GM06990 (cell line): Measurements from ENCODE around the gene ILRUN.

Experiments
- DNase-seq: peaks from one replicate; pipeline ENCODE4 v3.0.0-alpha.2; 2011; ENCODE audit not compliant: insufficient read length; ENCODE audit errors: extremely low read depth
- H3K27me3 ChIP-seq: replicated peaks from 2 replicates; pipeline ENCODE4 v1.6.0; 2011; ENCODE audit warnings: low read length; ENCODE audit not compliant: control insufficient read depth, insufficient read depth
- H3K36me3 ChIP-seq: 2 replicates; pipeline ENCODE4 v1.5.1; 2011; ENCODE audit warnings: low read length; ENCODE audit not compliant: control insufficient read depth, insufficient read depth
- H3K4me3 ChIP-seq: replicated peaks from 2 replicates; pipeline ENCODE4 v1.5.1; 2011; ENCODE audit warnings: low read depth, mild to moderate bottlenecking, control low read depth, low read length
- TF ChIP-seq, protein P1 (sequence below): IDR thresholded peaks from 2 replicates; pipeline ENCODE4 v1.5.1; 2011; ENCODE audit warnings: low read length, control low read depth, mild to moderate bottlenecking, inconsistent platforms; ENCODE audit not compliant: insufficient read depth, poor library complexity, severe bottlenecking

ILRUN gene

DNA sequence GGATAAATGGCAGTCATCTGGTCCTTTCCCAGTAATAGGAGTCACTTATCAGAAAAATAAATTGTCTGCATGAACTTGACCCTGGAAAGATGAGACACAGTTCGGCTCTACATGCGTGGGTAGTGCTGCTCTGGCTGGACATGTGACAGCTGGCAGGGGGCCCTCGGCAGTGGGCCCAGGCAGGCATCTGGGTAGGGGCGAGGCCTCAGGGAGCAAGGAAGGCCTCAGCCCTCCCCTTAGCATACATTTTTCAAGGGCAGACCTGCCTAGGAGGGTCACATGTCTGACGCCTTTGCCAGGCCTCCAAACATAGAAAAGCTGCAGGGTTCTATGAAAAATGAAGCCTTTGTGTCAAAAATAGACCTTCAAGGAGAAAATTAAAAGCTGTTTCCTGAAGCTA is 12.8 kb upstream of the ILRUN start:
- H3K4me3 ChIP-seq: no peak overlapping the region
- TF ChIP-seq, protein P1, sequence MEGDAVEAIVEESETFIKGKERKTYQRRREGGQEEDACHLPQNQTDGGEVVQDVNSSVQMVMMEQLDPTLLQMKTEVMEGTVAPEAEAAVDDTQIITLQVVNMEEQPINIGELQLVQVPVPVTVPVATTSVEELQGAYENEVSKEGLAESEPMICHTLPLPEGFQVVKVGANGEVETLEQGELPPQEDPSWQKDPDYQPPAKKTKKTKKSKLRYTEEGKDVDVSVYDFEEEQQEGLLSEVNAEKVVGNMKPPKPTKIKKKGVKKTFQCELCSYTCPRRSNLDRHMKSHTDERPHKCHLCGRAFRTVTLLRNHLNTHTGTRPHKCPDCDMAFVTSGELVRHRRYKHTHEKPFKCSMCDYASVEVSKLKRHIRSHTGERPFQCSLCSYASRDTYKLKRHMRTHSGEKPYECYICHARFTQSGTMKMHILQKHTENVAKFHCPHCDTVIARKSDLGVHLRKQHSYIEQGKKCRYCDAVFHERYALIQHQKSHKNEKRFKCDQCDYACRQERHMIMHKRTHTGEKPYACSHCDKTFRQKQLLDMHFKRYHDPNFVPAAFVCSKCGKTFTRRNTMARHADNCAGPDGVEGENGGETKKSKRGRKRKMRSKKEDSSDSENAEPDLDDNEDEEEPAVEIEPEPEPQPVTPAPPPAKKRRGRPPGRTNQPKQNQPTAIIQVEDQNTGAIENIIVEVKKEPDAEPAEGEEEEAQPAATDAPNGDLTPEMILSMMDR: no peak
- no peaks in the 10 kb centered on the region for H3K27me3 ChIP-seq
- DNase-seq: no peak
- H3K36me3 ChIP-seq: no peaks in the 10 kb centered on the region; the same call in 1 of the 2 replicates

DNA sequence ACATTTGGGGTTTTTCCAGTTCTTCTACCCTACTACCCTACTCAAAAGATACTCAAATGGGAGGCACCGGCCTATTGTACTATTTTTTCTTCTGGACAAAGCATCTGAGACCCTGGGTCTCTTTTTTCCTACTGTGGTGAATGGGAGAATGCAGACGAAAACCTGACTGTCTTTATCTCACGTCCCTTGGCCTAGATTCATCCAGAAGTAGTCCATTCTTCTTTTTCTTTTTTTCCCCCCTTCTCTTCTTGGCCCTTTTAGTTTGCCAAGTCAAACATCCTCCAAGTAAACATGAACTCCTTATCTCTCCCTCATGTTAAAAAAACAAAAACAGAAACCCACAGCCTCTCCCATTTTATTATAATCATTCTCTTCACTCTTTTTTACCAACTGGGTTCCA is 8.7 kb upstream of the ILRUN start:
- H3K36me3 ChIP-seq: no peaks in the 10 kb centered on the region; the same call in 1 of the 2 replicates
- TF ChIP-seq, protein P1: no peak
- H3K4me3 ChIP-seq: no peak overlapping the region
- H3K27me3 ChIP-seq: no peaks in the 10 kb centered on the region
- no peak for DNase-seq

DNA sequence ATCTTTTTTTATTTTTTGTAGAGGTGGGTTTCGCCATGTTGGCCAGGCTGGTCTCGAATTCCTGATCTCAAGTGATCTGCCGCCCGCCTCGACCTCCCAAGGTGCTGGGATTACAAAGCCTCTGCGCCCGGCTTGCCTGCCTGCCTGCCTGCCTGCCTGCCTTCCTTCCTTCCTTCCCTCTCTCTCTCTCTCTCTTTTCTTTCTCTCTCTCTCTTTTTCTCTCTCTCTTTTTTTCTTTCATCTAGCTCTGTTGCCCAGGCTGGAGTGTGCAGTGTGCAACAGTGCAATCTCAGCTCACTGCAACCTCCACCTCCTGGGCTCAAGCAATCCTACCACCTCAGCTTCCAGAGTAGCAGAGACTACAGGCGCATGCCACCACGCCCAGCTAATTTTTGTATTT is 4.6 kb upstream of the ILRUN start:
- no peak overlapping the region for H3K4me3 ChIP-seq
- no peaks in the 10 kb centered on the region for H3K36me3 ChIP-seq
- no peak for DNase-seq
- TF ChIP-seq, protein P1: no peak
- no peaks in the 10 kb centered on the region for H3K27me3 ChIP-seq

DNA sequence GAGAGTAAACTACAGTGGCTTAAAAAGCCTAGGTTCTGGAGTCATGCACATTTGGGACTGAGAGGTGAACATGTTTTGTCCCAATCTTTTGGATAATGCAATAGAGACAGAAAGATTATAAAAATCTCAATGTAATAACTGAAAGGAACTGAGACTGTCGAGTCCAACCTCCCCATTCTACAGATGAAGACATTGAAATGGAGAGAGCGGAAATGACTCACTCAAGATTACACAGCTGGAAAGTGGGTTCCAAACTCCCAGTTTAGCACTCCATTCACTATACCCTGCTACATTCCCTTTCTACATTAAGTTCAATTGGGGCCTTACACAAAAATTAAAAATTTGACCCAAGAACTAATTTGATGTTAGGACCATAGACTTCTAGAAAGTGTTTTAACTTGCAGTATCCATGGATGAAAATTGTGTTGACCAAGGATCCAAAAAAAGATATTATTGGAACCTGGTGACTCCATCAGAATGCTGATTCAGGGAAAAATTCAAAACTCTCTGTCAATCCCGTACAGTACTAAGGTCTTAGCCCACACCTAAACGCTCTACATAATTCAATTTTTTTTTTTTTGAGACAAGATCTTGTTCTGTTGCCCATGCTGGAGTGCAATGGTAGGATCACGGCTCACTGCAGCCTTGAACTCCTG is 1.5 kb upstream of the ILRUN start:
- Histone ChIP-seq H3K27me3 (no peaks in the 10 kb centered on the region), H3K4me3 (peak overlapping the region; percentile 92; the same call in 1 of the 2 replicates), H3K36me3 (no peaks in the 10 kb centered on the region)
- no peak for DNase-seq
- TF ChIP-seq, protein P1: no peak

DNA sequence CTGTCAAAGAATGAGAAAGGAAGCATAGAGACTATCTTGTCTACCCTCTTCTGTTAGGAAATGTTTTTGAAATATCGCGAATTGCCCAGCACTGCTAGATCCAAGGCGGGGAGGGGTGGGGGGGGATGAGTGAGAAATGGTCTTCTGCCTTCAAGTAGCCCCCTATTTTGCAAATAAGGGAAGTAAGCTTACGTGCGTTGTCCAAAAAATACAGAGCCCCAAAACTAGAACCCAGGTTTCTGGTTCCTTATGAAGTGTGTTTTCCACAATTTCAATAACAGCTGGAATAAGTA is 923 bp upstream of the ILRUN start:
- no peaks in the 10 kb centered on the region for H3K36me3 ChIP-seq
- TF ChIP-seq, protein P1: no peak
- H3K27me3 ChIP-seq: no peaks in the 10 kb centered on the region
- peak overlapping the region; percentile 92 for H3K4me3 ChIP-seq
- no peak for DNase-seq
